Chondrocyte (in vitro differentiated cells): Measurements from ENCODE around the gene HOXB6. TPM values are rescaled to one million over a fixed set of nuclear protein-coding genes. Genes with fewer than 3 reads are reported as not detected.

Experiments
- DNase-seq: peaks from one replicate; pipeline ENCODE4 v3.0.0; 2021; ENCODE audit warnings: mixed read lengths, low spot score
- H3K27ac Mint-ChIP-seq: one replicate; pipeline ENCODE4 v1.8.0; 2021; ENCODE audit warnings: mild to moderate bottlenecking, moderate library complexity, mixed read lengths; ENCODE audit not compliant: unreplicated experiment
- H3K27me3 Mint-ChIP-seq: 2 replicates; pipeline ENCODE4 v1.8.0; 2021; ENCODE audit warnings: low read depth, mixed read lengths
- H3K36me3 Mint-ChIP-seq: 2 replicates; pipeline ENCODE4 v1.8.0; 2021; ENCODE audit warnings: low read depth, mixed read lengths
- H3K4me1 Mint-ChIP-seq: 2 replicates; pipeline ENCODE4 v1.8.0; 2021; ENCODE audit warnings: low read depth, mild to moderate bottlenecking, mixed read lengths
- H3K4me3 Mint-ChIP-seq: one replicate; pipeline ENCODE4 v1.8.0; 2021; ENCODE audit warnings: mild to moderate bottlenecking, moderate library complexity, mixed read lengths; ENCODE audit not compliant: unreplicated experiment
- H3K9me3 Mint-ChIP-seq: 2 replicates; pipeline ENCODE4 v1.8.0; 2021; ENCODE audit warnings: low read depth, mixed read lengths
- total RNA-seq: library from RNA; stranded (reverse); gene quantifications from 3 replicates; pipeline ENCODE4 v1.2.1, GENCODE V29; 2021
- TF ChIP-seq, protein P1 (sequence below): fragments of 200-600 bp; sonication (generic); IDR thresholded peaks from 2 replicates; pipeline ENCODE4 v1.5.0; 2021; ENCODE audit warnings: antibody characterized with exemption, mild to moderate bottlenecking, moderate library complexity

Gene HOXB6
- total RNA-seq, 1 donor from 2014 or later: not detected

DNA sequence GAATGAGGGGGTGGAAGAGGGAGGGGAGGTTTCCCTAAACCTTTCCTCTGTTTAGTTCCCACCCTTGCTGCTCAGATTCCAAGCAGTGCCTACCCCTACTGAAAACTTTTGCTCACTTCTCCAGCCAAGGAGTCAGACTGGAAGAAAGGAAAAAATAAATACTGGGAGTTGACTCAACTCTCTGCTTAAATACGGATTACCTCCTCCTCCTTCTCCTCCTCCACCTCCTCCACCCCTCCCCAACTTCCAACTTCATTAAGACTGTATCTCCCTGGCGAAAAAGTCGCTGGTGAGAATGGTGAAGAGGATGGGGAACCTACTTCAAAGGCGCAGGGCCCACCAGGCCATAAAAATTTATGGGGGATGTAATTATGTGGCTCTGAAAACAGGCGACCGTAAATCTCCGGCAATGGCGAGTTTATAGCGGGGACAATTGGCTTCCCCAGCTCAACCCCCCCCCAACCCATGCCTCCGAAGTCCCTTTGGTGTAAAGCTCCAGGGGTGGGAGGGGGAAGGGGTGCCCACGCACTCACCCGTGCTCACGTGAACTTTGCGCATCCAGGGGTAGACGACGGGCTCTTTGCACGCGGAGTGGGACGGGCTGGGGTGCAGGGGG lies 27.3 kb downstream of the HOXB6 start:
- DNase-seq: no peak
- peaks cover 4% of the 10 kb centered on the region for H3K36me3 Mint-ChIP-seq
- peaks cover 3% of the 10 kb centered on the region for H3K4me1 Mint-ChIP-seq
- no peak overlapping the region for H3K4me3 Mint-ChIP-seq
- H3K27ac Mint-ChIP-seq: no peak overlapping the region
- H3K9me3 Mint-ChIP-seq: no peaks in the 10 kb centered on the region
- TF ChIP-seq, protein P1, sequence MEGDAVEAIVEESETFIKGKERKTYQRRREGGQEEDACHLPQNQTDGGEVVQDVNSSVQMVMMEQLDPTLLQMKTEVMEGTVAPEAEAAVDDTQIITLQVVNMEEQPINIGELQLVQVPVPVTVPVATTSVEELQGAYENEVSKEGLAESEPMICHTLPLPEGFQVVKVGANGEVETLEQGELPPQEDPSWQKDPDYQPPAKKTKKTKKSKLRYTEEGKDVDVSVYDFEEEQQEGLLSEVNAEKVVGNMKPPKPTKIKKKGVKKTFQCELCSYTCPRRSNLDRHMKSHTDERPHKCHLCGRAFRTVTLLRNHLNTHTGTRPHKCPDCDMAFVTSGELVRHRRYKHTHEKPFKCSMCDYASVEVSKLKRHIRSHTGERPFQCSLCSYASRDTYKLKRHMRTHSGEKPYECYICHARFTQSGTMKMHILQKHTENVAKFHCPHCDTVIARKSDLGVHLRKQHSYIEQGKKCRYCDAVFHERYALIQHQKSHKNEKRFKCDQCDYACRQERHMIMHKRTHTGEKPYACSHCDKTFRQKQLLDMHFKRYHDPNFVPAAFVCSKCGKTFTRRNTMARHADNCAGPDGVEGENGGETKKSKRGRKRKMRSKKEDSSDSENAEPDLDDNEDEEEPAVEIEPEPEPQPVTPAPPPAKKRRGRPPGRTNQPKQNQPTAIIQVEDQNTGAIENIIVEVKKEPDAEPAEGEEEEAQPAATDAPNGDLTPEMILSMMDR: no peak
- H3K27me3 Mint-ChIP-seq: peaks cover 84% of the 10 kb centered on the region

DNA sequence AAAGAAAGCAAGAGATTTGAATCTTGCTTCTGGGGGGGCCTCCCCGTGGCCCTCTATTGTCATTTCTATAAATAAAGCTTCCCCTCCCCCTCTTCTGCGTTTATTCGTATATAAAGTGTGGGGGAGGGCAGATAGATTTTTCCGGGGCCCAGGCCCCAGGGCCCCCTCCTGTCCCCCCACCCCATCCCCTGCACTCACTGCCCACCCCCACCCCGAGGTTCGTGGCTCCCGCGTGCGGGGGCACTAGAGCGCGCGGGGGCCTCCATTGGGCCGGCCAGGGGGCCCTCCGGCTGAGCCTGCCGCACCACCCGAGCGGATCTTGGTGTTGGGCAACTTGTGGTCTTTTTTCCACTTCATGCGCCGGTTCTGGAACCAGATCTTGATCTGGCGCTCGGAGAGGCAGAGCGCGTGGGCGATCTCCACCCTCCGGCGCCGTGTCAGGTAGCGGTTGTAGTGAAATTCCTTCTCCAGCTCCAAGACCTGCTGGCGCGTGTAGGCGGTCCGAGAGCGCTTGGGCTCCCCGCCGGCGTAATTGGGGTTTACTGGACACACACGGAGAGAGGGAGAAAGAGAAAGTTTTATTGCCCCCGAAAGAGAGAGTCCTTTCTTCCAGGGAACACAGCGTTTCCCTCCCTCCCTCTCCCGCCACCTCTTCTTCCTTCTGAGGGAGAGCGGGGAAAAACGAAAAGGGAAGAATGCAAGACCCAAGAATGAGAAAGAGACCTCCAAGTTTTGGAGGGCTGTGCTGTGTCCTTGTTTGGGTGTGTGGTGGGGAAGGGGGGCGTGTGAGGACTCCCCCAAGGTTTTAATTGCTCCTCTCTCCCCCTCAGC lies 28.1 kb downstream of the HOXB6 start:
- DNase-seq: no peak
- H3K27me3 Mint-ChIP-seq: peaks cover 86% of the 10 kb centered on the region
- peaks cover 4% of the 10 kb centered on the region for H3K36me3 Mint-ChIP-seq
- H3K27ac Mint-ChIP-seq: no peak overlapping the region
- TF ChIP-seq, protein P1: no peak
- H3K4me1 Mint-ChIP-seq: no peaks in the 10 kb centered on the region
- H3K4me3 Mint-ChIP-seq: no peak overlapping the region
- H3K9me3 Mint-ChIP-seq: no peaks in the 10 kb centered on the region

DNA sequence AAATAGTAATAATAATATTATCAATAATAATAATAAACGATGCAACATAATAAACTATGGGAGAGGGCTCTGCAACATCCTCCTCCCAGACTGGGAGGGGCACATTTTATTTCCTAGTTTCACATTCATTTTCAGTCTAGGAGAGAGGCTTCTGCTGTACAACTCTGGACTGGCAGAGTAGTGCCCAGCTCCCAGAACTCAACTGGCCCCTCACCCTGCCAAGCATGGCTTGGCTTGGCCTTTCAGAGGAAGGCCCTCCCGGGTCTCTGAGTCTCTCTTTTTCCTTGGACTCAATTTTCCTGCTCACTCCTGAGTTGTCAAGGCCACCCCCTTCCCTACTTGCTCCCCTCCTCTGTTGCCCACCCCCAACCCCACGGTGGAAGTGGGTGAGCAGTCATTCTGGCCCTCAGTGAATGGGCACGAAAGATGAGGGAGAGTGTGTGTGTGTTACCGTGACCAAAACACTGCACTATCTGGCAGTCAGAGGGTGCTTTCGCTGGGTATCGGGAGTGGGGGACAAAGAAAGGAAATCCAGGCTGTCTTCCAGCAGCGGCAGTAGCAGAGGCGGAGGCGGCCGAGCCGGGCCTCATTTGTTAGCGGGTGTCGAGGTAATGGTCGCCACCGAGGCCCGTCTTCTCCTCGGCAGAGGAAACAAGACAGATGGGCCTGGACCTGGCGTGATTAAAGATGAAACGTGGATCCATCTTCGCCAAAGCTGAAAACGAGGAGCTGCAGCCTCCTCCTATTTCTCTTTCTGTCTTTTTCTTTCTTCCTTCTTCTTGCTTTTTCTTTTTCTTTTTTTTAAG lies 28.9 kb downstream of the HOXB6 start:
- H3K4me1 Mint-ChIP-seq: no peaks in the 10 kb centered on the region
- no peaks in the 10 kb centered on the region for H3K9me3 Mint-ChIP-seq
- H3K36me3 Mint-ChIP-seq: peaks cover 4% of the 10 kb centered on the region
- H3K4me3 Mint-ChIP-seq: no peak overlapping the region
- H3K27me3 Mint-ChIP-seq: peaks cover 86% of the 10 kb centered on the region
- H3K27ac Mint-ChIP-seq: no peak overlapping the region
- TF ChIP-seq, protein P1: no peak
- DNase-seq: no peak

DNA sequence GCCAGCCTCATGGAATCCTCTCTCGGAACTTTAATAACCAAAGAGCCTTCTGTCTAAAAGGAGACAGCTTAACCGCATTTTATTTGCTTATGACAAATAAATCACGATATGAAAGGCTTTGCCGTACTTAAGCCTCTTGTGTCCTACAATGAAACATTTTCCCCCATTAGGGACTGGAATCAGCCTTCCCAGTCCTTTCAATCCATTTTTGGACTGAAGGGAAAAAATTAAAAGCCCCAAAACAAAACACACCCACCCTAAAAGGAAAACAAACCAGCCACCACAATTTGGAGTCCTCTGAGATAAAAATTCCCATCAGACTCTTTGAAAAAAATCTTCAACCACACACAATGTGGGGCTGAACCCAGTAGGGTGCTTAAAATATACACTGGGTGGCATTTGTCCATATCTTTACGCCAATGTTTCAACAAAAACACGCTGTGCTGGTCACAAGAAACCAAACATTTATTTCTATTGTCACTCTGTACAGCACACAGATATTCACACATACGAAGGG lies 29.7 kb downstream of the HOXB6 start:
- peaks cover 4% of the 10 kb centered on the region for H3K36me3 Mint-ChIP-seq
- no peaks in the 10 kb centered on the region for H3K9me3 Mint-ChIP-seq
- no peak overlapping the region for H3K27ac Mint-ChIP-seq
- TF ChIP-seq, protein P1: no peak
- no peaks in the 10 kb centered on the region for H3K4me1 Mint-ChIP-seq
- peaks cover 85% of the 10 kb centered on the region for H3K27me3 Mint-ChIP-seq
- no peak for DNase-seq
- H3K4me3 Mint-ChIP-seq: no peak overlapping the region
